ENCODE data around the gene SURF4. TPM values are rescaled to one million over a fixed set of nuclear protein-coding genes. Genes with fewer than 3 reads are reported as not detected.
"Not testable (repeated sequence)": the region's sequence is repeated elsewhere in the genome, so short reads cannot be mapped to it uniquely, and the experiment has no call there.

The SURF4 gene
- total RNA-seq, 1 donor from 2014 or later: 126 TPM

GRCh38 chr9:133340916-133341315, 34.9 kb downstream of the SURF4 start:
- Histone ChIP-seq H3K9me3 (no peaks in the 10 kb centered on the region), H3K36me3 (peaks cover 72% of the 10 kb centered on the region), H3K27me3 (ENCODE audit: low read depth) (no peaks in the 10 kb centered on the region), H3K4me3 (peak overlapping the region; percentile 7), H3K27ac (peak overlapping the region; percentile 67), H3K4me1 (peaks cover 25% of the 10 kb centered on the region)
- no peak for ATAC-seq
- TF ChIP-seq CTCF (IDR thresholded peaks at IDR 0.05): no peak
- DNase-seq: no peak
- intact Hi-C loops (cut with DNase I): no loop called here

GRCh38 chr9:133340256-133340655, 35.6 kb downstream of the SURF4 start:
- Histone ChIP-seq H3K4me3 (peak overlapping the region; percentile 7), H3K27me3 (ENCODE audit: low read depth) (no peaks in the 10 kb centered on the region), H3K4me1 (peaks cover 28% of the 10 kb centered on the region), H3K36me3 (peaks cover 65% of the 10 kb centered on the region), H3K27ac (peak overlapping the region; percentile 67), H3K9me3 (no peaks in the 10 kb centered on the region)
- ATAC-seq (no peak), DNase-seq (no peak)
- intact Hi-C loops (cut with DNase I): no loop called here
- TF ChIP-seq CTCF (IDR thresholded peaks at IDR 0.05): no peak

- DNase-seq (no peak), ATAC-seq (no peak)
- Histone ChIP-seq H3K27ac (no peak overlapping the region), H3K9me3 (no peaks in the 10 kb centered on the region), H3K27me3 (ENCODE audit: low read depth) (no peaks in the 10 kb centered on the region), H3K4me3 (no peak overlapping the region), H3K4me1 (peaks cover 34% of the 10 kb centered on the region), H3K36me3 (peaks cover 60% of the 10 kb centered on the region)
- intact Hi-C loops (cut with DNase I): no loop called here
- no peak for TF ChIP-seq CTCF (IDR thresholded peaks at IDR 0.05)
Measured at GRCh38 chr9:133339641-133340040, 36.2 kb downstream of the SURF4 start.

- intact Hi-C loops (cut with DNase I): no loop called here
- peak within 1 kb of the TSS; percentile 97 for H3K4me3 ChIP-seq
Measured at GRCh38 chr9:133335924-133336811, 39.7 kb downstream of the SURF4 start, which contains the start of gene SURF6. Gene SURF6 (minus strand): TSS chr9:133336188. CDS start chr9:133336132, 56 bp downstream.

GRCh38 chr9:133334888-133335287, 41.0 kb downstream of the SURF4 start:
- Histone ChIP-seq H3K4me1 (peaks cover 21% of the 10 kb centered on the region), H3K36me3 (peaks cover 60% of the 10 kb centered on the region), H3K4me3 (peak overlapping the region; percentile 97)
- intact Hi-C loops (cut with DNase I); H3K27ac ChIP-seq; H3K27me3 ChIP-seq (ENCODE audit: low read depth); H3K9me3 ChIP-seq; ATAC-seq: not testable (repeated sequence)
- DNase-seq: peak; percentile 51

More at GRCh38 chr9:133335924-133336811, 39.7 kb downstream of the SURF4 start, which contains the start of gene SURF6:
- TF ChIP-seq CTCF (IDR thresholded peaks at IDR 0.05): no peak
- Histone ChIP-seq H3K36me3 (peaks cover 60% of the 10 kb centered on the region), H3K27me3 (ENCODE audit: low read depth) (no peaks in the 10 kb centered on the region), H3K4me1 (peaks cover 28% of the 10 kb centered on the region), H3K9me3 (no peaks in the 10 kb centered on the region), H3K27ac (peak within 1 kb of the TSS; percentile 83)
- ATAC-seq (peak; percentile 96 to 97), DNase-seq (peak; percentile 95)

GRCh38 chr9:133334161-133334560, 41.7 kb downstream of the SURF4 start:
- Histone ChIP-seq H3K27me3 (ENCODE audit: low read depth) (no peaks in the 10 kb centered on the region), H3K27ac (no peak overlapping the region), H3K4me3 (no peak overlapping the region), H3K9me3 (no peaks in the 10 kb centered on the region), H3K36me3 (peaks cover 52% of the 10 kb centered on the region), H3K4me1 (peaks cover 21% of the 10 kb centered on the region)
- no peak for TF ChIP-seq CTCF (IDR thresholded peaks at IDR 0.05)
- intact Hi-C loops (cut with DNase I): no loop called here
- DNase-seq (peak; percentile 32), ATAC-seq (no peak)

Data from lower lobe of right lung (tissue), 2 donors.